Pulmonary artery endothelial cell (primary cell): ENCODE measurements around the gene PDXDC1. TPM values are rescaled to one million over a fixed set of nuclear protein-coding genes. Genes with fewer than 3 reads are reported as not detected.
"Not testable (repeated sequence)": the region's sequence is repeated elsewhere in the genome, so short reads cannot be mapped to it uniquely, and the experiment has no call there.

Source experiments
- DNase-seq: peaks from one replicate; pipeline ENCODE4 v3.0.0-alpha.2; 2011; ENCODE audit warnings: low read depth, low spot score
- total RNA-seq: library from RNA; depleted of rRNA; stranded (reverse); fragments of >200 nt; gene quantifications from 2 replicates; pipeline ENCODE4 v1.2.3, GENCODE V29; 2014

Gene PDXDC1
- total RNA-seq, 1 donor from 2014 or later, result 77.4 TPM

DNA sequence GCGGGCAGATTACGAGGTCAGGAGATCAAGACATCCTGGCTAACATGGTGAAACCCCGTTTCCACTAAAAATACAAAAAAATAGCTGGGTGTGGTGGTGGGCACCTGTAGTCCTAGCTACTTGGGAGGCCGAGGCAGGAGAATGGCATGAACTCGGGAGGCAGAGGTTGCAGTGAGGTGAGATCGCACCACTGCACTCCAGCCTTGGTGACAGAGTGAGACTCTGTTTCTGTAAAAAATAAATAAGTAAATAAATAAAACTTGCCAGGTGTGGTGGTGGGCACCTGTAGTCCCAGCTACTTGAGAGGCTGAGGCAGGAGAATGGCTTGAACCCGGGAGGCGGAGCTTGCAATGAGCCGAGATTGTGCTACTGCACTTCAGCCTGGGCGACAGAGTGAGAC is 38.1 kb downstream of the PDXDC1 start:
- DNase-seq, result not testable (repeated sequence)

DNA sequence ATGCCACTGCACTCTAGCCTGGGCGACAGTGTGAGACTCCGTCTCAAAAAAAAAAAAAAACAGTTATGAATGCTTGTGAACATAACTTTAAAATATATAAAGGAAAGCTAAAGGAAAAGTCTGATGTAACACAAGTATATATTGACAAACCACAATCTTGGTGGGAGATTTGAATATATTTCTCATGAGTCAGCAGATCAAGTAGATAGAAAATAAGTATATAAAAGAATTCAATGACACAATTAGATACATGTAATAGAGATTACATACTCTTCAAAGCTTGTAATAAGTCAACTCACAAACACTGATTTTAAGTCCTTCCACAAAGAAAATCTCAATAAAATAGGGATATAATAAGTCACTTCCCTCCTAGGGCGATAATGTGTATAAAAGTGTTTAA is 40.8 kb downstream of the PDXDC1 start:
- DNase-seq, result not testable (repeated sequence)

DNA sequence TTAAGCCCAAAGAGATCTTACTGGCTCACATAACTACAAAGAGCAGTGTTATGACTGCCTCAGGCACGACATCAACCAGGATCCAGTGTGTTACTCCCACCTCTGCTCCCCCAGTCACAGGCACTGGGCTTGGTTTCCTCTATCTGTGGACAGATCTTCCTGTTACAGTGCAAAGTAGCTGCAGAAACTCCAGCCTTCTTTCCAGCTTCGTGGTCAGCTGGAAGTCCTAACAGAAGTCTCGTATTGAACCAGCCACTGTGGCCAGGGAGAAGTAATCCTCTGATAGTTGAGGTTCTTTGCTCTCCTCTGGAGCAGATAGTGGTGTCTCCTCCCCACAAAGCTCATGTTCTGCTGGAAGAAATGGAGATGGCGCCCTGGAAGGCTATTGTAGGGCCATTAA is 41.5 kb downstream of the PDXDC1 start:
- DNase-seq, result not testable (repeated sequence)

DNA sequence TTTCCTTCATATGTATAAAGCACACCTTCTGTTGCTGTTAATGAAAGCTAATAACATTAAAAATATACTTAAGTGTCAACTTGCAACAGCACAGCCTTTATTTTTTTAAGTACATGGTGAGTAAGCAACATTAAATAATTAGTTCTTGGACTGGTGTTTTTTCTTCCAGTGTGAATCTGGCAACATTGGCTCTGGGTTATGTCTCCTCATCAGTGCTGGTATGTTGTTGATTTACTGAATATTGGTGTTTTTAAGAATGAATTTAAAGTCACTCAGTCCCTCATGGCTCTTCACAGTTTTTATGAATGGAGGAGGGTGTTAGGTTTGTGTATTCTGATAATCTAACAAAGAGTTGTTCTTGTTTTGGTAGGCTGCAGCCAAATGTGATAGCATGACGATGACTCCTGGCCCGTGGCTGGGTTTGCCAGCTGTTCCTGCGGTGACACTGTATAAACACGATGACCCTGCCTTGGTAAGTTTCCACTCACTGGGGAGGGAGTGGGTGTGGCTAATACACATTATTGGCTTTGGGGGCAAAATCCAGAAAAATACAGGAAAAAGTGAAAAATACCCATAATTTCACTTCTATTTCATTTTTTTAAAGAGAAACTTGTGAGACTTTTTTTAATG is 42.2 kb downstream of the PDXDC1 start:
- peak; percentile 63 for DNase-seq

DNA sequence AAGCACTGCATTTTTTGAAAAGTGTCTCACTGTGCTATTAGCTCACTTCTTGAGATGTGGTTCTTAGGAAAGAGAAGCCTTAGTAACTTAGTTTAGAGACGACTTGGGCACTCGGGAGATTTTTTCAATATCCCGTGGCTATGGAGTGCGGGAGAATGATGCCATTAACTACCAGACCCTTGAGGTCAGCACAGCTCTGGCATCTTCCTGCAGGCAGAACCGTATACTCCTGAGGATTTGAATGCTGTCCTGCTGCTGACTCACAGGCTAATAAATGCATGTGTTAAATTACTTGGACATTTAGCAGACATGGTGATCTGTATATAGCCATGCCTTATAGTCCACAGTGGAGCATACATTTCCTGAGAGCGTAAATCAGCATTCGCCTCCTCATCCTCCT is 46.6 kb downstream of the PDXDC1 start:
- not testable (repeated sequence) for DNase-seq

DNA sequence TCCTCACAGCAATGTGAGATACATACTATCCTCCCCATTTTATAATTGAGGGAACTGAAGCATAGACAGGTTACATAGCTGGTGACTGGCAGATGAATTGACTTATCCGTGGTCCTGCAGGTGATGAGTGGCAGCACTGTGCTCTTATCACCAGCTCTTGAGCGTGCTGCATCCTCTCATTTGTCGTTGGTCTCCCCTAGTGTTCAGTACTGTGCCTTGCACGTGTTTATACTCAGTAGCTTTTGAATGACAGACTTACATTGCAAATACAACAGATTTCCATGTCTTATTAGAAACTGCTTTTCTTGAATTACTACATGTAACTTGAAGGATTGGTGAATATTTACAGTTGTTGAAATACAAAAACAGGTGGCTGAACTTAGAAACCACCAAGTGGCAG is 47.4 kb downstream of the PDXDC1 start:
- DNase-seq, result peak; percentile 19

DNA sequence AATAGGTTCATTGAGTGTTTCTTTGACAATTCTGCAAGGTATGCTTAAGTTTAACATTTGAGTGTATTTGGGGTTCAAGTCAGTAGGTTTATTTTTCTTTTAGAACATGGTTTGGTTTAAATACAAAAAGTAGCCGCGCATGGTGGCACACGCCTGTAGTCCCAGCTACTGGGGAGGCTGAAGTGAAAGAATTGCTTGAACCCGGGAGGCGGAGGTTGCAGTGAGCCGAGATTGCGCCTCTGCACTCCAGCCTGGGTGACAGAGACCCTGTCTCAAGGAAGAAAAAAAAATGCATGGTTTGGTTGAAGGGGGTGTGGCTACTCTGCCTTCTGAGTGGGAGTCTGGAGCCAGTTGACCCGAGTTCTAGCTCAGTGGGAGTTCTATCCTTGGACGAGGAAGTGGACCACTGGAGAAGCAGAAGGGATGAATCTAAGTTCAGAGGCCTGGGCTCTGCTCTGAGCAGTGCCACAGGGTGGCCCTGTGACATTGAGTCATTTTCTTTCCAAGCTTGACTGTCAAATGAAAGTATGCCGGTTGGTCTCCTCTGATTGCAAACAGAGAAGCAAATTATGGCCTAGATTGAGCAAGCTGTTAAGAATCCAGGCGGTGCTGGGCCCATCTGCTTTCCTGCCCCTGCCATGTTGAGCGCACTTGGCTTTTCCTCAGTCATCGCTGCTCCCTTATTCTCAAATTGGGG is 48.7 kb downstream of the PDXDC1 start:
- not testable (repeated sequence) for DNase-seq

DNA sequence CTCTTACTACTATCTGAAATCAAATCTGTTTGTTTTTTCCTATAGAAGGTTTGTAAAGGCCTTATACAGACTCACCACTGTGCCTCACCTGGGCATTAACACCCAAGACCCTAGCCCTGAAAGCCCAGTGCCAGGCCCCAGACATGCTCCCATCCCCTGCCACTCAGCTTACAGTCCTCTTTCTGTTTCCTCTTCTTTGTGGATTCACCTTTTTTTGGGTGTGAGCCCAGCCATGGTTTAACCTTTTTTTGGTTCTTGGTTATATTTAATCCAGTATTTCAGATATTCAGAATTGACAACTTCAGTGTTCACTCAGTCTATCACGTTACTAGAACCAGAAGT is 50.0 kb downstream of the PDXDC1 start:
- DNase-seq, result not testable (repeated sequence)

DNA sequence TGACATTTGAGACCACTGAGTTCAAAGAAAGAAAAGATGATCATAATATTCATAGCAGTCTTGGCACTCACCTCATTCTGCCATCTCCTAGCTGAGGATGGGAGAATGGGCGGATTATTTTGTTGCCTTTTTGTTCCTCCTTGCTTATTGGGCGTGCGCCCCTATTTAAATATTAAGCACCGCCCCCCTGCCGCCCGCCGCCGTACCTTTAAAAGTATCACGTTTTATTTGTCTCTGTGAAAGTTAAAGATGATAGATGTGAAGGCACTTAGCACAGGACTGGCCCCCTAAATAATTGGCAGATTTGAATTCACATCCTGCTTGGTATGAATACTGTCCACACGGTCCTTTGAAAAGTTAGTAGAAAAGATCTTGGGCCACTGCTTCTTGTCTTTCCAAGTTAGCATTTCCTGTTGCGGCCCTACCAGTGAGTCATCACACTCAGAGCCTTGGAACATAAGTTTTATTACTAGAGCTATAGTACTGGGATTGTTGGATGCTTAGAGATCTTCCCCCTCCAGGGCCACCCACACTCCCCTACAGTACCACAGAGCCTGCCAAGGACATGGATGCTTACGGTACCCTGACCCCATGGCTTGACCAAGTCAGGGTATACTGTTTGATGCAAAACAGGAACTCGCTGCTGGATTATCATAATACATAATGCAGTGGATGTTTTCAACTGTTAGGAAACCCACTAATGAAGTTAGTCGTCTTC is 50.6 kb downstream of the PDXDC1 start:
- DNase-seq, result not testable (repeated sequence)

DNA sequence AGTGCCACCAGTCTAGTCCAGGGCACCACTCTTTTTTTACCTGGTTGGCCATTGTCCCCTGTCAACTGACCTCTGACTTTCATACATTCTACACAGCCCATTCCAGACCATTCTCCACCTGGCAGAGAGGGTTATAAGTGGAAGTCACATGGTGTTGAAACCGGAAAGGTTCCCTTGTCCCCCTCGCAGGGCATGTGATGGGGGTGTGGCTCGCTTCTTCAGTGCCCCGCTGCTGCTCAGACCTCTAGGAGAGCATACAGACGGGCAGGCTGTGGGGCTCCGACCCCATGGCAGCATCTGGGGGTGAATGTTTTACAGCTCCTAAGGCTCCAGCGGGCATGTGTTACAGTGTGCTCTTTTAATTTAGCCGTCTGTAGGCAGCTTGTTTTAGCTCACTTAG is 52.2 kb downstream of the PDXDC1 start:
- DNase-seq, result not testable (repeated sequence)

DNA sequence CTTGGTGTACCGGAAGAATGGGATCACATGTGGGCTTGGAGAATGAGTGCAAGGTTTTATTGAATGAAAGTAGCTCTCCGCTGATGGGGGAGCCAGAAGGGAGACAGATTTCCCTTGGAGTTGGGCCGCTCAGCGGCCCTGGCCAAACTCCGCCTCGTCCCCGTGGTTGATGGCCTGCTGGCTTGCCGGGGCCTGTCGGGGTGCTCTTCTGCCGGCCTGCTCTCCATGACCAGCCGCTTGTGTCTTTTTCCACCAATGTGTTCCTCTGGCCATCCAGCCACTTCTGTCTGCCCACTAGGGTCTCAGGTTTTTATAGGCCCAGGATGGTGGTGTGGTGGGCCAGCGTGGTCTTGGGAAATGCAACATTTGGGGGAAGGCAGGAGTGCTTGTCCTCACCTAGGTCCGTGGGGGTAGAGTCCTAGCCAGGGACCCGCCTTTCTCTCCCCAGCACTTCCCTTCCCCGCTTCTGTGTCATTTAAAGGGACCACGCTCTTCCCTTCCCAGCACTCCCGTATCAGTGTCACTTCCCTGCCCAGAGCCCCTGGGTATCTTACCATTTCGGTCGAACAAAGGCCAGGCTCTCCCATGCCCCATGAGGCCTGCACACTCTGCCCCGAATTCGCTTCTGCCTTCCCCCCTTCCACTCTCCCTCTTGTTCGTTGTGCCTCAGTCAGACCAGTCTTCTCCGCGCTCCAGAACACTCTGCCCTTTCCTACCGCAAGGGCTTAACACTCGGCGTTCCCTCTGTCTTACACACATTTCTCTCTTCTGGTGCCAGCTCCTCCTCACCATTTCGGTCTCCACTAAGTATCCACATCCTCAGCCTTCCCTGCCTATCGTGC is 52.9 kb downstream of the PDXDC1 start:
- DNase-seq, result not testable (repeated sequence)

DNA sequence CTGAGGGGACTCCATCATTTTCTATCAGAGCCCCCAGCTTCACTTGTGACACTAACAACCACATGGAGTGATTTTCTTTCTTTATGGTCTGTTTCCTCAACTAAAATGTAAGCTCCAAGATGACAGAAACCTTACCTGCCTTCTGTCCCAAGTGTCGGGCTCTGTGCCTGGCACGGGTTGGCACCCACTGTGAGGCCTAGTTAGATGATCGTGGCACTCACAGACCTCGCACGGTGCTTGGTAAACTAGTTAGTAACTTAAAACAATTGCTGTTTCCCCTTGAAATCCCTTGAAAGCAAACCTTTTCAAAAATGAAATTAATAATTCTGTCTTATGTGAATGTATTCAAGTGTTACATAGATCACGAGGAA is 53.5 kb downstream of the PDXDC1 start:
- not testable (repeated sequence) for DNase-seq

DNA sequence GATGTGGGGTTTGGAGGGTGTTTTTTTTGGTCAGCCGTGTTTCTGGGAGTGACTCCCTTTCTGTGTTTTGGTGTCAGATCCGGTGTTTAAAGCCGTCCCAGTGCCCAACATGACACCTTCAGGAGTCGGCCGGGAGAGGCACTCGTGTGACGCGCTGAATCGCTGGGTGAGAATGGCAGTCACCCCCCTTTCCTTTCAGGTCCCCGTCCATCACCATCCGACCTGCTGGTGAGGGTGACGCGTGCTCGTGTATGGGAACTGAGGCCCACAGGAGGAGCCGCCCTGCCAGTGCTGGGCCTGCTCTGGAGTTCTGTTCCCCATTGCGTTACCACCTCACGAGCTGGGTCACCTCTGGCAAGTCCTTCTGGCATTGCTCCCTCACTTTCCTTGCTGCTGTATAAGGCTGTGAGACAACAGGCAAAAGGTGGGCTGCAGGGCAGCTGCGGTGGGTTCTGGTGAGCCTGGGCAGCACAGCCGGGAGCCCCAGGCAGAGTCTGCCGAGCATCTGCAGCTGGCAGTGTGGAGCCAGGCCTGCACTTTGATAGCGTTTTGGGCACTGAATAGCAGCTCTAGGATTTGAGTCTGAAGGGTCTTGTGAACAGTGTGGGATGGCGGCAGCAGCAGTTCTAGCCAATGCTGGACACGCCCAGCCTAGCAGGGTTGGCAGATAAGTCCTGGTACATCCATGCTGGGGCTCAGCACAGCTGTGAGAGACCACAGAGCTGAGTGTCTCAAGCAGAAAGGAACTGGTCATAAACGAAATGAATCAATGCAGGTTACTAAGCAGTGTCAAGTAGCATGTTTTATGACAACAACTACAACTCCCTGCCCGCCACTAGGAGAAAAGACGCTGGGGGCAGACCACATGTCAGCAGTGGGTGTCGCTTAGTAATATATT is 54.2 kb downstream of the PDXDC1 start:
- DNase-seq, result not testable (repeated sequence)

DNA sequence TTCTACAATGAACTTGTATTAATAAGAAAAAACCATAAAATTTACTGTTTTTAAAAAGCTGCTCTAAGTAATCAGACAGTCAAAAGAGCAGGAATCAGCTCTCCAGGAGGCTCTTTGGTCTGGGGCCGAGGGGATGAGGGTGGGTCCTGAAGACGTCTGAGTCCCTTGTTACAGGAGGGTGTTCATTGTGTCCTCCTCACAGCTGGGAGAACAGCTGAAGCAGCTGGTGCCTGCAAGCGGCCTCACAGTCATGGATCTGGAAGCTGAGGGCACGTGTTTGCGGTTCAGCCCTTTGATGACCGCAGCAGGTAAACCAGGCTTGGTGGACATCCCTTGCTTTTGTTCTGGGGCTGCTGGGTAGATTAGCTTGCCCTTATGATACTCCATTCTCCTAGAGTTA is 54.9 kb downstream of the PDXDC1 start:
- DNase-seq, result not testable (repeated sequence)

DNA sequence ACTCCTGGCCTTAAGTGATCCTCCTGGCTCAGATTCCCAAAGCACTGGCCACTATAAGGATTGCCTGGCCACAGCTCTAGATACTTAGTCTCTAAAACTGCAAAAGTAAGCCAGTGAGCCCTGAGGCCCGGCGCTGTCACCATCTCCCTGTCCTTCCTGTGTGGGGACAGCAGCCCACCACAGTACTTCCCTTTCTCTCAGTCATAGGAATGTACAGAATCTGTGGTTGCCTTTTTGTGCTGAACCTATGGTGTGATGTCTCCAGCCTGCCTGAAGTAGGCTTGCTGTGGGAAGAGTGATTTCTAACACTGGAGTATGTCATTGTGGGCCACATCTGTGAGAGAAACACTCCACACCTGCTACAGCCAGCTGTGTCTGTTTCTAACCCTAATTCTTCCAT is 56.4 kb downstream of the PDXDC1 start:
- DNase-seq, result no peak

DNA sequence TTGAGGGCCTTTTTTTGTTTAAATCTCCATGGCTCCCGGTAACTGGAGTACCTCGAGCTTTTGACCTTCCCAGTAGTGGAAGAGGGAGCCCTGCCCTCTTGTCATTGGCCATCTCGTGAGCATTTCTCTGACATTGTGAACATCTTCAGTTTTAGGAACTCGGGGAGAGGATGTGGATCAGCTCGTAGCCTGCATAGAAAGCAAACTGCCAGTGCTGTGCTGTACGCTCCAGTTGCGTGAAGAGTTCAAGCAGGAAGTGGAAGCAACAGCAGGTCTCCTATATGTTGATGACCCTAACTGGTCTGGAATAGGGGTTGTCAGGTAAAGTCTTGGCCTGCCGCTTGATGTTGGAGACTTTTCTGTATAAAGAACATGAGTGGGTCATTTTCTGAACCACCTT is 56.8 kb downstream of the PDXDC1 start:
- no peak for DNase-seq

DNA sequence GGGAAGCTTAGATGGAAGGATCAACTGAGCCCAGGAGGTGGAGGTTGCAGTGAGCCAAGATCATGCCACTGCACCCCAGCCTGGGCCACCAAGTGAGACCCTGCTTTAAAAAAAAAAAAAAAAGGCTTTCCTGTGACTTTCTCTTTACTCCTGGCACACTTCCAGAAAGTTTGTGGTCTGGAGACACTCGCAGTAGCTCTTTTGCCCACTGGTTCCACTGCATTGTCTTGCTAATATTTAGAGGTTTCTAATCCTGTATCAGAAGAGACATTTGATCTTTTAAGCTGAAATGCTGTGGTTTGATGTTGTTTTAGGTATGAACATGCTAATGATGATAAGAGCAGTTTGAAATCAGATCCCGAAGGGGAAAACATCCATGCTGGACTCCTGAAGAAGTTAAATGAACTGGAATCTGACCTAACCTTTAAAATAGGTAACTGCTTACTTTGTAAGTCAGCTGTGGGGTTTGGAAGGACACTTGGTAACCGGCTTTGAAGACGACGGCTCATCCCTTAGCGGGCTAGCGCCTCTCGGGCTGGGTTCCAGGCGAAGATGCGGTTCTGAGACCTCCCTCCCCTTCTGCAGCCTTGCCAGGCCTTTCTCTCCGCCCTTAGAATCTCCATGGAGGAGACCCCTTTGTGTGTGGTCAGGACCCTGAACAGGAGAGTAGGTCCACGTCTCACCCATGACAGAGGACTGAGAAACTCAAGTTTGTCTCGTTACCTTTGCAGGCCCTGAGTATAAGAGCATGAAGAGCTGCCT is 57.9 kb downstream of the PDXDC1 start:
- DNase-seq, result no peak

DNA sequence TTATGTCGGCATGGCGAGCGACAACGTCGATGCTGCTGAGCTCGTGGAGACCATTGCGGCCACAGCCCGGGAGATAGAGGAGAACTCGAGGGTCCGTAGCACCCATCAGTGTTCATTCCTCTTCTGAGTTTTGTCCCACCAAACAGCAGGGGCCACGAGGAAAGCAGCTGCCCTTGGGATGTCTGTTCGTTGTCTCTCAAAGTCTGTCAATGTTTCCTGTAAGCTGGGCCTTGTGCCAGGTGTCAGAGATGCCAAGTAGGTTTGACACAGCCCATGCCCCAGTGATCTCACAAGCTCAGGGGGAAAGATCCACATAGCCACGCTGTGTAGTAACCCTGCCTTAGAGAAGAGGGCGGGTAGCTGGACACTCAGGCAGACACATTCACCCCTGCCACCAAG is 58.5 kb downstream of the PDXDC1 start:
- DNase-seq, result no peak

DNA sequence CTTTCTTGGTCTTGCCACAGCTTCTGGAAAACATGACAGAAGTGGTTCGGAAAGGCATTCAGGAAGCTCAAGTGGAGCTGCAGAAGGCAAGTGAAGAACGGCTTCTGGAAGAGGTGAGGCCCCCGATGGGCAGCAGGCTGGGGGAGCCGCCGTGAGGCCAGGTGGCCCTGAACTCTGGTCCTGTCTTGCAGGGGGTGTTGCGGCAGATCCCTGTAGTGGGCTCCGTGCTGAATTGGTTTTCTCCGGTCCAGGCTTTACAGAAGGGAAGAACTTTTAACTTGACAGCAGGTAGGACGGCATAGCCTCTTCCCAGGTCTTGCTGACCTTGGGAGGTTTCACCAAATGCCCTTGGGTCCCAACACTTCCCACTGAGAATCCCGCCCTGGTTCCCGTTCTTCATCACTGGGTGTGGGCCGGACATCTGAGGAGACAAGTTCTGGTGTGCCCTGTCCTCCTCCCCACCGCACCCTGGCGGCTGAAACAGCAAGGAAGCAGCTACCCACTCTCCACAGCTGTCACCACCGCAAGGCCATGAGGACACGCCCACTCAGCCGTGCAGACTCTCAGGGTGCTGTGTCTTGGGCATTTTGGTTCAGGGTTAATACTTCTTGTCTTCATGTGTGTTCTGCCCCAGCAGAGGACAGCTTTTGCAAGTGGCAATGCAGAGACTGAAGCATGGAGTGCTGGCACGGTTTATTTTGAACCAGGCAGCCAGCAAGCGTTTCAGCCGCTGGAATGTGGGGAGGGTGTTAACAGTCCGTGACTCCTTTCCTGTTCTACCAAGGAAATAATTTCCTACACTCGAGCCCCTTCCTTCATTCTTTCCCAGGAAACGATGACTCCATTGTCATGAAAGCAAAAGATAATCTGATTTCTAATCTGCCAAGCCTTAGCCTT is 59.7 kb downstream of the PDXDC1 start:
- peak; percentile 66 for DNase-seq
